NOMO-1 treated with dmso at 0.1 percent for 144 hours (cell line): ENCODE data around the gene TESMIN.

Experiments
- DNase-seq: peaks from one replicate; lab custom pipeline; 2025; ENCODE audit not compliant: unreplicated experiment; lab: John Stamatoyannopoulos, UW

Gene TESMIN

DNA sequence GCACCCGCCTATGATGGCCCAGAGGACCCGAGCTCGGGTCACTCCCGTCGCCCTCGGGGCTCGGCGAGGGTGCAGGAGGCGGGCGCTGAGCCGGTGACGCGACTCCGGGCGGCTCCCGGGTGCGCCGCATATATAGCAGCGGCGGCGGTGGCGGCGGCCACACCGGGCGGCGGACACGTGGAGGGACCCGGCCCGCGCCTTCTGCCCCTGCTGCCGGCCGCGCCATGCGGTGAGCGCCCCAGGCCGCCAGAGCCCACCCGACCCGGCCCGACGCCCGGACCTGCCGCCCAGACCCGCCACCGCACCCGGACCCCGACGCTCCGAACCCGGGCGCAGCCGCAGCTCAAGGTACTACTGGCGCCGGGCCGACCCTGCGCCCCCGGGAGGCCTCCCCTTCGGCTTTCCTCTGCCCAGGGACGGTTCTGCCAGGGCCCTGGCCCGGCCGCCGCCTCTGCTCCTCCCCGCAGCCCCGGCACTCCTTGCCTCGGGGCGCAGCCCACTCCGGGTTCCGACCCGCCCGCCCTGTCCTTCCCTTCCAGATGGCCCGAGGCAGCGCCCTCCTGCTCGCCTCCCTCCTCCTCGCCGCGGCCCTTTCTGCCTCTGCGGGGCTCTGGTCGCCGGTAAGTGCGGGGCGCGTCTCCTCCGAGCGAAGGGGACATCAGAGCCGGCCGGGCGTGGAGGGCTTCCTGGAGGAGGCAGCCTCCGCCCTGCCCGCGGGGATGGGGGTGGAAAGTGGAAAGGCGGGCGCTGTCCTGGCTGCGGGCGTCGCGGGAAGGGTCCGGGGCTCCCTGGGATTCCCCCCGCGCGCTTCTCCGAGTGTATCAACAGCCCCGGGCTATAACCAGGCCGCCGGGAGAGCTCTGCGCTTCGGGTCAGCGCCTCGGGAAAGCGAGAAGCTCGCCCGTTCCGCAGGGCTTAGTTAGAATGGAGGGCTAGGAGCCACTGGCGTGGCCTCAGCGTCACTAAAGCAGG is 66.6 kb downstream of the TESMIN start, which contains the start of gene GAL:
GAL (plus strand) TSS at position 160 of the 972 bp plus-strand sequence; CDS start at position 540, 380 bp downstream.
- DNase-seq = no peak

DNA sequence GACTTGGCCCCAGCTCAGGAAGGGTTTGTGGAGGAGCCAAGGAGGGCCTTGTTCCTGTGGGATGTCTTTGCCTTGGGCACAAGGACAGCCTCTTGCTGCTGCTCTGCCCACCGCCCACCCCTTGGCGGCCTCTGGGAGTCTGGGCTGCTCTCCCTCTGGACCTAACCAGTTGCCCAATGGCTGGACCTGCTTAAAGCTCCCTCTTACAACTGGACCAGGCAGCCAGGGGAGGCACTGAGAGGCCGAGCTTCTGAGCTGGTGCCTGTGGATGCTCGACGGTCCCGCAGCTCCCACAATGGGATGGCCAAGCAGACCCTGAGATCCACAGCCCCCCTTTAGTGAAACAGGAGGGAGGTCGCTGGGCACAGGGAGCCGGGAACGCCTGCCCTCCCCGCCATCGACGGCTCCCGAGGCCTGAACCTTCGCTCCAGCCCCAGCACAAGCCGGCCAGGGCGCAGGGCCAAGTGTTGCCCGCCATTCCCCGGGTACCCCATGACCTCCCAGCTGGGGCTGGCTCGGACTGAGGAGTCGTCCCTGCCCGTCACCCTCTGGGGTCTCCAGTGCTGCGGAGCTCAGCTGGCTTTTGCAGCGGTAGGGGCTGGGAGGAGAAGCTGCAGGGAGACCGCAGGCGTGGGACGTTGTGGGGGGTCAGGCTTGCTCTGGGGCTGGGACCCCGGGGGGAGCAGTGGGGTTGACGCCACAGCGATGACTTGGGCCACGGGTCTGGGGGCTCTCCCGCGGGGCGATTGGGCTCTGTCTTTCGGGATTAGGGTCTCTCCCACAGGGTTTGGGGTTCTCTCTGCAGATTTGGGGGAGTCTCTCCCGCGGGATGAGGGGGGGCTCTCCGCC is 67.6 kb downstream of the TESMIN start:
- DNase-seq = no peak

DNA sequence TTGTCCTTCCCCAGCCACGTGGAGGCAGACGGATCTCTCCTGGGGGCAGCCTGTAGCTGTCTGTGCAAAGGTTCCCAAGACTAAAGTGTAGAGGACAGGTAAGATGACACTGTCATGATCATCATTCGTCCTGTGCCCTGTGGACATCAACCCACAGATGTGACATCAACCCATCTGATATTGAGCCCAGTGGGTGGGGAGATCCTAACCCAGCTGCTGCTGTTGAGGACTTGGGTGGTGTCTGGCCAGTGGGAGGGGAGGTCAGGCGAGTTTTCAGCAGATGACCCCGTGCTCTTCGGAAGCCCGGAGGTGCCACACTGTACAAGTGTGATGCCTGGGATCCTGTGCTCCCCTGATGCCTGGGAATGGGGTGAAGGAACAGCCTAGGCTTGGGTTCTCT is 68.2 kb downstream of the TESMIN start:
- no peak for DNase-seq

DNA sequence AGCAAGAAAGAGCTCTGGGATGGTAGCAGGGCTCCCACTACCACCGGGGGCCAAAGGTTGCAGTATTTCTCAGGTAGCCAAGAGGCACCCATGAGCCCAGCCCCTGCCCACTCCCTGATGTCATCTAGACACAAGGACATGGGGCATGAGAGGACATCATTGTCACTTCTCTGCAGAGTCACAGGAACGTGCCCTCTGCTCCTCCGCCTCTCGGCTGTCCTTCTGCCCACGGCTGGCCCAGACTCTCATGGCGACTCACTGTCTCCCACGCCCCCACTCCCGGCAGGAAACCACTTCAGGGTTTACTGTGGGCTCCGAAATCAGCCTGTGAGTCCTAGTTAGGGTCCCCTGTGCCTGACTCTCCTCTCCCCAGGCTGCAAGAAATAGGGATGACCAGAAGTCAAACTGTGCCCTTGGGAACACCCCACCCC is 68.8 kb downstream of the TESMIN start:
- DNase-seq = no peak

DNA sequence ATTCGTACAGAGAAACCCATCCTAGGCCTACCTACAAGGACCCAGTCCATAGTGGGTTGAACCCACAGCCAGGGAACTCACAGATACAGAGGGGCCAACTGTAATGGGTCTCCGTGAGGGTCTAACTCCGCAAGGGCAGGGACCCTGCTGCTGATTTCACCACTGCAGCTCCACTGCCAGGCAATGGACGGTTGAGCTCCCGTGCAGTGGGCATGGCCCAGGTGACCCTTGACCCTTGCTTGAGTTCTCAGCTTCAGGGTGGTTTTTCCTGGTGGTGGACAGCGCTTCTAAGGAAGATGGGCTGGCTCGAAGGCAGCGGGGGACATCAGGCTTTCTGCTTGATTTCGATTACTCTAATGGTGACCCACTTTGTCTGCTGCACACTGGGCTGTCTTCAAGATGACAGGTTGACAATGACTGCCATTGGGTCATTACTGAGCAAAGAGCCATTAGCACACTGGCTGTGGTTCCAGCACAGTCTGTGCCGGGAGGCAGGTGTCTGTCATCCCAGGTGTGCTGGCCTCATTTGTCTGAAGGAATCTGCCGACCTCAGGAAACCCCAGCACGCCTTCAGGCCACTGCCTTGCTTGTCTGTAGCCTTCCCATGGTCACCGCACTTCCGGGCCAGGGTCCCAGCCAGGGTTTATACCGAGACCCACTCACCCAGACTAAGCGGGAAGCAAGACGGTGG is 70.6 kb downstream of the TESMIN start:
- no peak for DNase-seq

DNA sequence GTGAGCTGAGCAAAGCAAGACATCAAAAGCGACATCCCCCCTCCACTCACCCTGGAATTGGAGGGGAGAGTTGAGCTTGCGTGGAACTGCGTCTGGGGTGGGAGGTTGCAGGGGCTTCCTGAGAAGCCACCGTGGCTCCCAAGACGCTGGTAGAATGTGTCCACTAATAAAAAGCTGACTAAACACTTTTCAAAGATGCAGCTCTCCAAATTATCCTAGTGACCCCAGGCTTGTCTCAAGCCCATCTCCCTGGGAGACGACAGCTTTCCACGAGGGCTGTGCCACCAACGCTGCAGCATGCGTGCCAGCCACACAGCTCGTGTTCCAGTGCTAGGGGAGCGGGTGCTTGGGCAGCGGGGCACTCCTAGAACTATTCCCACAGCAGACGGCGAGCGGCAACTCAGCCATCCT is 73.3 kb downstream of the TESMIN start:
- no peak for DNase-seq

DNA sequence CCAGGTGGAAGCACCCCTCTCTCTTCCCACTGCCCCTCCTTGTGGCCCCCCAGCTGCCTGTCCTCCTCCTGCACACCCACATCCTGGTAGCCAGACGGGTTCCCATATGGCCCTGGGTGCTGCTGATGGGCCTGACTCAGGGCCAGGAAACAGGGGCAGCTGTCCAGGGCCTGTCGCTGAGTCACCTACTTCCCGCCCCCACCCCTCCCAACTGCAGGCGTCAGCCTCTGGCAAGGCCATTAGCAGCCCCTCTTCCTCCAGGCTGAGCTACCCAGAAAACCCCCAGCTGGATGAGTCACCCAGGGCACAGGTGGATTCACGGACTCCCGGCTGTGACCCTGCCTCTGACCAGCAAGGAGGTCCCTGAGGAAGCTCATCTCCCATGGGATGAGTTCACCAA is 73.9 kb downstream of the TESMIN start:
- no peak for DNase-seq

DNA sequence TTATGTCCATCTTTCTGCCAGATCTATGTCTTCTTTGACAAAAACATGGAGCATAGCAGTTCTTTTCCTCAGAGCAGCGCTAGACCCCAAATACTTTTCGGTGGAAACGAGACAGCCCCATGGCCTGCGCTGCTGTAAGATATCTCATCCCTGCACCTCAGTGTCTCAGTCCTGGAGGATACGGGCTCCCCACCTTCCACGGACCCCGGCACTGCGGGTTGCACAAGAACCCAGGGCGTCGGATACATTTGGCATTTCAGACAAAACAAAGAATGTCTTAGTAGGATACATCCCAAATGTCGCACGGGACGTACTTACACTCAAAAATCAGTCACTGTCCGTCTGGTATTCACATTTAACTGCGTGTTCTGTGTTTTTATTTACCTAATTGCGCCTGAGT is 76.9 kb downstream of the TESMIN start:
- no peak for DNase-seq

DNA sequence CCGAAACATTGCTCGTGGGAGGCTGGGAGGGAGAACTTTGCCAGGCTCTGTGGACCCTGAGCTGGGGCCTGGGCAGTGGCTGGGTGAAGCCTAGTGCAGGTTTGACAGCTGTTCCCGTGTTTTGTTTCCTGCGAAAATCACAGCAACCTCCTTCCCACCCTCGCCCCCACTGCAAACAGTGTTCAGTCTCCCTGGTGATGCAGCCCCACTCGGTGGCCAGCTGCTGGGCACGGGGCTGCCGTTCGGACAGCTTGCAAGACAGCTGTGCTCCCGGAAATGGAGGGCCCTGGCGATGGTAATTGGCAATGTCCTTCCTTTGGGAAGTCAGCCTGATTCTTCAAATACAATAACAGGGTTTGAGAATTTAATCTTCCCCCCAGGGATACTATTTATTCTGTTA is 77.3 kb downstream of the TESMIN start:
- DNase-seq = no peak

DNA sequence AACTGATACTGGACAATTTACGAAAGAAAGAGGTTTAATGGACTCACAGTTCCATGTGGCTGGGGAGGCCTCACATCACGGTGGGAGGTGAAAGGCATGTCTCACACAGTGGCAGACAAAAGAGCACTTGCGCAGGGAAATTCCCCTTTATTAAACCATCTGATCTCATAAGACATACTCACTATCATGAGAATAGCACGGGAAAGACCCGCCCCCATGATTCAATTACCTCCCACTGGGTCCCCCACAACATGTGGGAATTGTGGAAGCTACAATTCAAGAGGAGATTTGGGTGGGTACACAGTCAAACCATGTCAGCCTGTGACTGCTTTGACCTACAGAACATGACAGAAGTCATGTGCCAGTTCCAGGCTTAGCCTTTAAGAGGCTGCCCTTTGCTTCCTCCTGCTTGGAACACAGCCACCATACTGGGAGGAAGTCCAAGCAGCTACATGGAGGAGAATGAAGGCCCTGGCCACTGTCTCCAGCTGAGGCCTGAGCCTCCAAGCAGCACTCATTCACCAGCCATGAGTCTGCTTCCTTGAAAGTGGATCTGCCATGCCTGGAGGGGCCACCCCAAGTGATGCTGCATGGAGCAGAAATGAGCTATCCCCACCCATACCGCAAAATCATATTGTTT is 77.9 kb downstream of the TESMIN start:
- no peak for DNase-seq

DNA sequence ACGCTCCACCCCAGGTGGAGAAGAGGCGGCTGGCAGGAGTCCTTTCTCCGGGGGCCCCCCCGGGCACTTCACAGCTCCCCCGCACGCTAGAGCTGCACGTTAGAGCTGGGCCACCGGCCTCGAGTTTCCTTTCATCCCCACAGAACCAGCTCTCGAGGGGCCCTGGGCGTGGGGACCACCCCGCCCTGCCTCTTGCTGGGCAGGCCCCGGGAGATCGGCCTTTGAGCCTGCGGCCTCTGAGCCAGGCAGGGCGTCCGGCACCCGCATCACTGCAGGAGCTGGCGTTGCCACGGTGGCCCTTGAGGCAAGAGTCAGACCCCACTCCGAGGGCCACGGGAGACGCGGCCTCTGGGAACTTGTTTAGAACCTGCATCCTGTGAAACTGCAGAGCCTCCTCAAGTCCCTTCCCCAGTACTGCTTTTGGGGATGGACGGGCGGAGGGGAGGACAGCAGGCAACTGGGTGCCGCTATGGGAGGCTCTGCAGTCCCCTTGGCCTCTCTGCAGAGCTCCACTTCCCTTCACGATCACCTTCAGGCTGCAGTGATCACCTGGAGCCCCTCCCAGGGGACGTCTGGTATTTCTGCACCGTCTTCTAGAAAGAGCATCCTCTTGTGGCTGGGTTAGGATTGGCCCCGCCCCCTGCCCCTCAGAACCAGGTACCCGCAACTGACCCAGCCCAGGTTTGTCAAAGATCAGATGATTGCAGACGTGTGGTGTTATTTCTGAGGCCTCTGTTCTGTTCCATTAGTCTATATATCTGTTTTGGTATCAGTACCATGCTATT is 80.9 kb downstream of the TESMIN start:
- DNase-seq = no peak

DNA sequence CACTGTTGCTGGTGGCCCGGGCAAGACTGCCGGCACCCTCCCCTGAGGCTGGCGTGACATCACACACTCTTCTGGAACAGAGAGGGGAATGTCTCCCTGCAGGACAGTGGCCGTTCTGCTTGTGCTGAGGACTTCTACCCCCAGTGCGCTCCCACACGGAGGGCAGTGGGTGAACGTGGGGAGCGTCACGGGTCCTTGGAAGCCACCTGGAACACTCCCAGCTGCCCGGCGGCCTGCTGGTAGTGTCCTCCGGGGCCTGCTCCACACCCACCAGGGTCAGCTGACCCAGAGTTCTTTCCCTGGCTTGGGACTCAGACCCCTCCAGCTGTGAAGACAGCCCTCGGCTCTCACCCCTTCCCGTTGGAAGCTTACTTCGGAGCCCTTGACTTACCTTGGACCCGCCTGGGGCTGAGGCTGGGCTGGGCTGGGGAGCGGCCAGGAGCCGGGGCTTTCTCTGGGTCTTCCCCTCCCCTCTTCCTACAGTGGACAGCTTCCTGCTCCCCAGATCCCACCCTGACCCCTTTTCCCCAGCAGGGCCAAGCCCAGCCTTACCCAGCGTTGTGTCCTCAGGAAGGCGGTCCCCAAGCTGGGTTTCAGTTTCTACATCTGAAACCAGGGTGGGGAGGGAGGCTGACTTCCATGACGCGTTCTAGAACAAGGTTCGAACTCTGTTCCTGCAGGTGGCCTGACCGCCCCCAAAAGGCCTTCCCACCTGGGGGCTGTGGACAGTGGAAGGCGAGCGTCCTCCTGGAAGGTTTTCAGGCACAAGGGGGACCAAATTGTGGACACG is 81.8 kb downstream of the TESMIN start:
- no peak for DNase-seq

DNA sequence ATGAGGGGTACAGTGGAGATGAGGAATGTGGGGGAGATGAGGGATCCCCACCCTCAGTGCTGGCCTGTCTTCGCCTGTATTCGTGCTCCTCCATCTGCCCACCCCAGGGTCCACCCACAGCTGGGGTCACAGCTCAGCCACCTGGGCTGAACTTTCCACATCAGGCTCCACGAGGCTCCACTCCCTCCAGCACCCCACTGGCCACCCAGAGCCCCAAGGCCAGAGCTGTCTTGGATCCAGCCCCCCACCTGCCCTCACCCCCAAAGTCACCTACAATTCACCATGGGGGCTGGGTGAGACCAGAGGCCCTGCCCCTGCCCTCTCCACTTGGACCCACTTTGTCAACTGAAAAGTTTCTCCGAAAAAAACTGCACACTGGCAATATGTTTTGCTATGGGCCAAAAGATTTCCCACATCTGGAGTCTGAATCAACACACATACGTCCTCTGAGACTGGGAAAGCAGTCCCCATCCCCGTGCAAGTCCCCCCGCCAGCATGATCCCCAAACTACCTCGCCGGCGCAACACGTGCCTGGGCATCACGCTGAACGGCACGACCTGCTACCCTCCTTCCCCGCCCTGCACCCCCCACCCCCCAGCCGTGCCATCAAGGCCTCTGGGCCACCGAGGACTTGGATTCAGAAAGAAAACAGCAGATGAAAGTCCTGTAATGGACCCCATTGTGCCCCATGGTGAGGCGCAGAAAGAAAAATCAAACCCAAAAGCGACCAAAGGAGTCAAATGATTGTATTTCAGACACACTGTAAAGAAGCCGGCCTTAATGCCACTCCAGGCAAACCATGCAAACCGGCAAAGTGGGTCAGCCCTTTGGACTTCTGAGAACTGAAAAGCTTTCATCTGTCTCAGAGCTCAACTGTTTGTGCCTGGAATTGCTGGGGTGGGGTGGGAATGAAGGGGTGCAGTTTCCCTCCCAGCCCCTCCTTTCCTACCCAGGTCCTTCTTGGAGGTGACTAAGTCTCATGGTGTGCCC is 83.5 kb downstream of the TESMIN start:
- no peak for DNase-seq

DNA sequence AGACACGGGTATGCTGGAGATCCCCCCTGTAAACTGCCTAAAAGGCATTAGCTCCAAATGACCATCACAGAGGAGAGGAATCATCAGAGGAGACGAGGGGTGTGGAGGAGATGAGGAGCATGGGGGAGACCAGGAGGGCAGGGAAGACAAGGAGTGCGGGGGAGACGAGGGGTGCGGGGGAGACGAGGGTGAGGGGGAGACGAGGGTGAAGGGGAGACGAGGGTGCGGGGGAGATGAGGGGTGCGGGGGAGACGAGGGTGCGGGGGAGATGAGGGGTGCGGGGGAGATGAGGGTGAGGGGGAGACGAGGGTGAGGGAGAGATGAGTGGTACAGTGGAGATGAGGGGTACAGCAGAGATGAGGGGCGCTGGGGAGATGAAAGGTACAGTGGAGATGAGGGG is 84.5 kb downstream of the TESMIN start:
- DNase-seq = no peak

DNA sequence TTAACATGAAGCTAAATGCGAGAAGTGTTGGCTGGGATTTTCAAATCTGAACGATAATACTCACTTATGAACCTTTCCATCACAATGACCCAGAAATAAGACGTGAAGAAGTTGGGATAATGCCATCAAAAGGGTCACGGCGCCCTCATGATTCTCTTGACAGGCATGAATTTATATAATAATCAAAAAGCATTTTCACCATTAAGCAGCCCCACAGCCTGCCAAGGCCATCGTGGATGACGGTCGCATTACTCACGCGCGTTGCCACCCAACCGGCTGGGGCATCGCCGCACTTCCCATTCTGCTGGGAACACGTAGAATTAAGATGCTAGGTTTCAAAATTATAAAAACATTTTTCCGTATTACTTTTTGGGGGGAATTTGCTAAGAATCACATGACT is 85.9 kb downstream of the TESMIN start:
- no peak for DNase-seq

DNA sequence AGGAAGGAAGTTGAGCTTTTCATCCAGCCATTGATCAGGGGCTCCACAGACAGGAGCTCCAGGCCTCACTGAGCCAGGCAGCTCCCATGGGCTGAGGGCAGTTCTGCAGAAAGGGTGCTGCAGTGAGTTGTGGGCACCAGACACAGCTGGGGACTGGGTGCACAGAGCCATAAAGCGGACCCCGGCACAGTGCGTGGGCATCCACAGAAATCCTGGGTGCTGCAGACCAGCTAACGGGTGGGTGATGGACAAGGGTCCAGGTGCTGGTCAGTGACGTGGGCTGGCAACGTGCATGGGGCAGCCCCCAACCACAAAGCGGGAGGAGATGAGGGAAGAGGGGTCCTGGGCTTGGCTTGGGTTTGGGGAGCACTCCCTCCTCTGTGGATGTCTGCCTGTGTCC is 86.4 kb downstream of the TESMIN start:
- no peak for DNase-seq

DNA sequence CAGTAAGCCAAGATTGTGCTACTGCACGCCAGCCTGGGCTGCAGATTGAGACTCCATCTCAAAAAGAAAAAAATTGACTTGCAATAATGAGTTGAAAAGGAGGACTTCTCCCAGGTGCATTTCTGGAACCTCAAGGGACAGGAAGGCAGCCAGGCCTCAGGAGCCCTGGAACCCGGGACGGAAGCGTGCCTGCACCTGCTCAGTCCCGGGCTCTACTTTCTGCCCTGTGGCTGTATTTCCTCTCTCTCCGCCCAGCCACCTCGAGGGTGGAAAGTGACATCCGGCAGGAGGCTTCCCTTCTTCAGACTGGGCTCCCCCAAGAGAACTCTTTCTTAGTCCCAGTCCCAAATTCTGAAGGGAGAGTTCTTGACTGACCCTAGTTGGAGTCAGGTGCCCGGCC is 87.2 kb downstream of the TESMIN start:
- DNase-seq = no peak

DNA sequence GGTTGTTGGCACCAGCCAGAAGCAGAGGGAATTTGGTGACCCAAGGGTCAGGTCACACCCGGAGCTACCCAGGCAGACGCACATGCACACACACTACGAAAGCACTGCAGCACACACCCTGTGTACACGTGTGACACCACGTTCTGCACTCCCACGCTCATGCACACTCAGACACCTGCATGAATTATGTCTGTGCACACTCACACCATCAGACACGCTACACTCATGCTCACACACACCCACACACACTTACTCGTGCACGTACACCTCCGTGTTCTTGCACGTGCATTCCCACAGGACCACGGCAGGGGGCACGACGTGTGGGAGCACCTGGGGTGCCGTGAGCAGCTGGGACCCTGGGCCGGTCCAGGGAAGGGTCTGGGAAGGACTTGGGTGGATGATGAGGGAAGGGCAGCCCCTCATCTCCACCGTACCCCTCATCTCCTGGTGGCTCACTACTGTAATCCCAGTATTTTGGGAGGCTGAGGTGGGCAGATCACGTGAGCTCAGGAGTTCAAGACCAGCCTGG is 87.8 kb downstream of the TESMIN start:
- DNase-seq = no peak
